H1 (cell line): Measurements from ENCODE around the gene TSGA10IP. TPM values are rescaled to one million over a fixed set of nuclear protein-coding genes. Genes with fewer than 3 reads are reported as not detected.

ENCODE experiments used
- CTCF ChIA-PET: fragments of 300-600 bp; sonication (Branson Sonifier 250); formaldehyde crosslinking; loops from one replicate; lab custom pipeline; 2021; ENCODE audit not compliant: partially characterized antibody; lab: Charles Lee
- POLR2A ChIA-PET: fragments of 300-600 bp; sonication (Branson Sonifier 250); formaldehyde crosslinking; loops from one replicate; lab custom pipeline; 2021; ENCODE audit warnings: inconsistent platforms; ENCODE audit not compliant: partially characterized antibody; lab: Charles Lee
- DNase-seq, 2 experiments: peaks; one replicate each; pipeline versions ENCODE4 v3.0.0 to v3.0.0-alpha.2; 2010 to 2022; ENCODE audit warnings: low spot score in 2 of 2, low read depth in 1 of 2, mixed read lengths in 1 of 2
- FAIRE-seq: peaks from 2 replicates; lab custom pipeline; 2011; peaks lifted over from hg19 to GRCh38; lab: Jason Lieb, UNC
- H2AFZ ChIP-seq: 2 replicates; pipeline ENCODE4 v1.8.1; 2012; ENCODE audit warnings: low read length, inconsistent platforms
- H2AK5ac ChIP-seq: 2 replicates; pipeline ENCODE4 v1.6.1; 2013; ENCODE audit warnings: low read depth, low read length
- H2BK120ac ChIP-seq: replicated peaks from 2 replicates; pipeline ENCODE3; 2013; ENCODE audit warnings: low read depth, low read length, inconsistent platforms
- H2BK12ac ChIP-seq: 2 replicates; pipeline ENCODE4 v1.6.1; 2013; ENCODE audit warnings: low read depth, low read length
- H2BK15ac ChIP-seq: 2 replicates; pipeline ENCODE4 v1.6.1; 2013; ENCODE audit warnings: low read length
- H2BK20ac ChIP-seq: 2 replicates; pipeline ENCODE4 v1.6.1; 2013; ENCODE audit warnings: low read length
- H2BK5ac ChIP-seq: 2 replicates; pipeline ENCODE4 v1.6.1; 2013; ENCODE audit warnings: low read depth, low read length
- H3K14ac ChIP-seq: 2 replicates; pipeline ENCODE4 v1.6.1; 2013; ENCODE audit warnings: inconsistent platforms; ENCODE audit not compliant: insufficient read length
- H3K18ac ChIP-seq: 2 replicates; pipeline ENCODE4 v1.6.1; 2013; ENCODE audit warnings: low read length; ENCODE audit errors: extremely low read depth
- H3K23ac ChIP-seq: 2 replicates; pipeline ENCODE4 v1.6.1; 2013; ENCODE audit warnings: inconsistent platforms; ENCODE audit not compliant: insufficient read length
- H3K23me2 ChIP-seq: 2 replicates; pipeline ENCODE4 v1.6.1; 2013; ENCODE audit warnings: low read depth, low read length
- H3K27ac ChIP-seq: 2 replicates; pipeline ENCODE4 v1.6.1; 2011; ENCODE audit warnings: low read depth, low read length, inconsistent platforms
- H3K27me3 ChIP-seq, 4 experiments: replicated peaks in 1 of 4; 1 replicate in 1 of 4; 2 replicates in 3 of 4; pipeline versions ENCODE4 v1.6.1 to v1.8.1; 2011 to 2013; ENCODE audit warnings: low read length in 3 of 4, mild to moderate bottlenecking in 3 of 4, inconsistent platforms in 2 of 4, mixed read lengths in 2 of 4, moderate library complexity in 1 of 4; ENCODE audit not compliant: control insufficient read depth in 3 of 4, insufficient read depth in 3 of 4; ENCODE audit errors: extremely low read depth in 1 of 4
- H3K36me3 ChIP-seq, 4 experiments: 2 replicates each; pipeline versions ENCODE4 v1.6.1 to v1.8.1; 2011 to 2013; ENCODE audit warnings: mild to moderate bottlenecking in 4 of 4, low read length in 3 of 4, moderate library complexity in 2 of 4, control low read depth in 1 of 4, inconsistent platforms in 1 of 4; ENCODE audit not compliant: insufficient read depth in 4 of 4, control insufficient read depth in 2 of 4
- H3K4ac ChIP-seq: replicated peaks from 2 replicates; pipeline ENCODE3; 2013; ENCODE audit warnings: low read length, low read depth, mixed read lengths, inconsistent platforms; ENCODE audit not compliant: insufficient read length
- H3K4me1 ChIP-seq, 4 experiments: replicated peaks in 1 of 4; 1 replicate in 1 of 4; 2 replicates in 3 of 4; pipeline versions ENCODE4 v1.6.1 to v1.8.1; 2011 to 2013; ENCODE audit warnings: low read length in 3 of 4, inconsistent platforms in 2 of 4, mixed read lengths in 1 of 4; ENCODE audit not compliant: insufficient read depth in 4 of 4, control insufficient read depth in 3 of 4
- H3K4me2 ChIP-seq, 2 experiments: 2 replicates each; pipeline versions ENCODE4 v1.6.1 to v1.8.1; 2011 to 2013; ENCODE audit warnings: low read depth in 2 of 2, low read length in 2 of 2, control low read depth in 1 of 2, inconsistent platforms in 1 of 2, mild to moderate bottlenecking in 1 of 2; ENCODE audit not compliant: insufficient read depth in 1 of 2
- H3K4me3 ChIP-seq, 4 experiments: fragments of 200-600, 300-600 bp in 1 of 4; sonication (generic), shearing (Covaris generic), sonication (Bioruptor Twin) in 1 of 4; 2 replicates each; pipeline versions ENCODE4 v1.5.1 to v1.8.1; 2011 to 2016; ENCODE audit warnings: low read length in 4 of 4, low read depth in 3 of 4, control low read depth in 2 of 4, inconsistent platforms in 2 of 4, mild to moderate bottlenecking in 2 of 4, mixed read lengths in 1 of 4, moderate library complexity in 1 of 4; ENCODE audit not compliant: insufficient read depth in 2 of 4; ENCODE audit errors: extremely low read depth in 1 of 4
- H3K56ac ChIP-seq: replicated peaks from 2 replicates; pipeline ENCODE3; 2013; ENCODE audit warnings: low read depth, mild to moderate bottlenecking, mixed read lengths, low read length, inconsistent platforms; ENCODE audit not compliant: insufficient read length
- H3K79me1 ChIP-seq: 2 replicates; pipeline ENCODE4 v1.6.1; 2013; ENCODE audit warnings: low read depth, low read length, control low read depth
- H3K79me2 ChIP-seq, 2 experiments: 2 replicates each; pipeline versions ENCODE4 v1.6.1 to v1.8.1; 2012 to 2013; ENCODE audit warnings: low read length in 2 of 2, mild to moderate bottlenecking in 2 of 2, inconsistent platforms in 1 of 2; ENCODE audit not compliant: insufficient read depth in 2 of 2, control insufficient read depth in 1 of 2
- H3K9ac ChIP-seq, 4 experiments: replicated peaks in 1 of 4; 1 replicate in 1 of 4; 2 replicates in 3 of 4; pipeline versions ENCODE4 v1.6.1 to v1.8.1; 2011 to 2013; ENCODE audit warnings: low read depth in 3 of 4, low read length in 3 of 4, control low read depth in 2 of 4, mild to moderate bottlenecking in 2 of 4, moderate library complexity in 2 of 4, inconsistent platforms in 1 of 4; ENCODE audit errors: extremely low read depth in 1 of 4
- H3K9me3 ChIP-seq, 2 experiments: 2 replicates each; pipeline versions ENCODE4 v1.6.1 to v1.8.1; 2012 to 2013; ENCODE audit warnings: mild to moderate bottlenecking in 2 of 2, moderate library complexity in 2 of 2, control low read depth in 1 of 2, inconsistent platforms in 1 of 2, low read depth in 1 of 2, low read length in 1 of 2, mixed read lengths in 1 of 2; ENCODE audit not compliant: insufficient read depth in 2 of 2
- H4K20me1 ChIP-seq, 2 experiments: replicated peaks in 1 of 2; 2 replicates each; pipeline versions ENCODE3 to v1.8.1; 2011 to 2013; ENCODE audit warnings: inconsistent platforms in 2 of 2, low read length in 2 of 2, mild to moderate bottlenecking in 1 of 2; ENCODE audit not compliant: insufficient read depth in 2 of 2, control insufficient read depth in 1 of 2
- H4K5ac ChIP-seq: 2 replicates; pipeline ENCODE4 v1.6.1; 2013; ENCODE audit warnings: low read length, low read depth, mixed read lengths, inconsistent platforms; ENCODE audit not compliant: insufficient read length
- H4K8ac ChIP-seq: 2 replicates; pipeline ENCODE4 v1.8.0; 2013; ENCODE audit warnings: mild to moderate bottlenecking, moderate library complexity, low read length, inconsistent platforms; ENCODE audit not compliant: insufficient read depth; ENCODE audit errors: extremely low read depth
- H4K91ac ChIP-seq: replicated peaks from 2 replicates; pipeline ENCODE3; 2013; ENCODE audit warnings: low read length, mixed read lengths, inconsistent platforms; ENCODE audit not compliant: insufficient read length
- CTBP2 ChIP-seq: IDR thresholded peaks from 2 replicates; pipeline ENCODE4 v1.7.0; 2011; ENCODE audit warnings: borderline replicate concordance, mild to moderate bottlenecking, moderate library complexity, mixed read lengths, low read length; ENCODE audit not compliant: insufficient read depth, insufficient read length
- SP2 ChIP-seq: IDR thresholded peaks from 2 replicates; pipeline ENCODE4 v1.6.1; 2012; ENCODE audit warnings: mild to moderate bottlenecking, low read length, inconsistent platforms
- ZNF274 ChIP-seq: IDR thresholded peaks from 2 replicates; pipeline ENCODE4 v1.7.0; 2012; ENCODE audit warnings: low read length, borderline replicate concordance; ENCODE audit errors: extremely low read depth
- WGBS, 2 experiments: shearing (Covaris generic) in 1 of 2; methylation state at CpG; one replicate each; pipeline versions ENCODE4 v1.1.6 to v1.1.7; 2013 to 2015; ENCODE audit warnings: low lambda C conversion rate in 2 of 2, mixed read lengths in 2 of 2, inconsistent platforms in 1 of 2, low coverage in 1 of 2, missing lambda C conversion rate in 1 of 2; ENCODE audit not compliant: insufficient replicate concordance in 2 of 2, insufficient coverage in 1 of 2, insufficient read length in 1 of 2; ENCODE audit errors: extremely low coverage in 1 of 2, missing lambda C conversion rate in 1 of 2; 5-methylcytosine and 5-hydroxymethylcytosine counted together
- polyA plus RNA-seq, 7 experiments: library from polyadenylated mRNA; depleted of rRNA in 3 of 7; stranded (reverse) in 5 of 7; unstranded in 2 of 7; fragments of >200 nt in 5 of 7; fragments of 200-250 nt in 2 of 7; gene quantifications; 1 replicate in 5 of 7; 2 replicates in 1 of 7; 4 replicates in 1 of 7; pipeline versions ENCODE4 v1.2.1 to v1.2.3, GENCODE V29; 2011 to 2013; ENCODE audit warnings: missing spikeins in 2 of 7, mixed read lengths in 2 of 7
- total RNA-seq: library from RNA; stranded (reverse); fragmentation: NEBNext Ultra II Directional; extraction: Animal tissue kit (Norgen Biotek cat#: 25700); gene quantifications from 2 replicates; pipeline ENCODE4 v1.2.1, GENCODE V29; 2021

Gene TSGA10IP
- total and polyA plus RNA-seq, 2 of the 8 experiments (the other 6 are each of a cell fraction or from before 2014, with no cell fraction given) = 1.9 to 6.0 TPM

- H2BK15ac ChIP-seq = peak overlapping the region; percentile 81; the same call in 1 of the 2 replicates
- no peak overlapping the region for H3K23ac ChIP-seq
- peaks cover 3% of the 10 kb centered on the region; the same call in 1 of the 2 replicates for H3K23me2 ChIP-seq
- H3K9me3 ChIP-seq = no peaks in the 10 kb centered on the region
- peak in 1 of 2 experiments; percentile 47 for DNase-seq
- ChIA-PET POLR2A (interaction anchor here (0.7 to 2.8 kb wide), 16 partner anchors 9 to 106 kb away, joined by 3 to 13 read pairs (median 3); partner anchors contain the start of genes CCDC85B, CFL1, FOSL1 and SF3B2), CTCF (interaction anchor here (1.0 to 3.9 kb wide), 9 partner anchors 11 to 59 kb away, joined by 3 to 16 read pairs (median 5); partner anchors contain the start of genes CCDC85B, FIBP and SART1)
- H3K56ac ChIP-seq = no peak overlapping the region
- peak overlapping the region; percentile 56 to 77 for H3K4me2 ChIP-seq
- H3K14ac ChIP-seq = no peak overlapping the region
- H4K5ac ChIP-seq = peak overlapping the region; percentile 4
- no peak overlapping the region for H3K9ac ChIP-seq
- no peaks in the 10 kb centered on the region for H3K79me2 ChIP-seq
- H3K4ac ChIP-seq = no peak overlapping the region
- TF ChIP-seq ZNF274 (no peak), SP2 (no peak), CTBP2 (no peak)
- 0 out of 2 replicates have a peak overlapping the region, but pooled peaks have one; percentile 28 for H3K27ac ChIP-seq
- H2AFZ ChIP-seq = no peak overlapping the region
- H3K36me3 ChIP-seq = no peaks in the 10 kb centered on the region
- peak overlapping the region; percentile 92 for H2AK5ac ChIP-seq
- H4K91ac ChIP-seq = no peak overlapping the region
- peak overlapping the region in 1 of 4 experiments; percentile 9; a peak in 1 of 8 replicates for H3K4me3 ChIP-seq
- peak overlapping the region; percentile 1 for H4K8ac ChIP-seq
- H2BK5ac ChIP-seq = peak overlapping the region; percentile 81; the same call in 1 of the 2 replicates
- no peaks in the 10 kb centered on the region for H4K20me1 ChIP-seq
- H2BK20ac ChIP-seq = peak overlapping the region; percentile 55; the same call in 1 of the 2 replicates
- H3K4me1 ChIP-seq = peaks cover 3 to 25% (median 15%) of the 10 kb centered on the region in 4 experiments
- H2BK12ac ChIP-seq = peak overlapping the region; percentile 97
- H3K27me3 ChIP-seq = no peaks in the 10 kb centered on the region
- no peak overlapping the region for H2BK120ac ChIP-seq
- peak overlapping the region; percentile 36 for H3K18ac ChIP-seq
- 85% methylated on average over 4 of the region's 4 CpGs; no CpG with 5 or more reads in 1 of the 2 experiments for WGBS, 2 experiments
- no peak for FAIRE-seq
- no peaks in the 10 kb centered on the region for H3K79me1 ChIP-seq
Observed at GRCh38 chr11:65946655-65947054, 1.4 kb downstream of the TSGA10IP start.
